Uterus (tissue), 2 donors: Measurements from ENCODE around the gene KCNF1.

Experiments
- CTCF ChIP-seq, 4 experiments: fragments of 200-600 bp in 2 of 4; fragments of 450-650 bp in 2 of 4; sonication (generic) in 2 of 4; IDR thresholded peaks; one replicate each; pipeline ENCODE4 v1.5.1; 2016 to 2019; ENCODE audit warnings: antibody characterized with exemption in 4 of 4, mild to moderate bottlenecking in 2 of 4, moderate library complexity in 1 of 4
- POLR2A ChIP-seq, 2 donors: fragments of 450-650 bp; IDR thresholded peaks; one replicate each; pipeline ENCODE4 v1.6.1; 2016; ENCODE audit warnings: antibody characterized with exemption in 2 of 2, mild to moderate bottlenecking in 1 of 2, moderate library complexity in 1 of 2

- TF ChIP-seq POLR2A (IDR thresholded peaks at IDR 0.05) (no peak), CTCF (IDR thresholded peaks at IDR 0.05) (no peak)
These were observed 22.0 kb downstream of the KCNF1 start for GRCh38 chr2:10933700-10934225.
